HK-2 (cell line): Measurements from ENCODE around the gene TUB.

Experiments used
- DNase-seq: peaks from one replicate; pipeline ENCODE4 v3.0.0-alpha.2; 2018; ENCODE audit not compliant: unreplicated experiment

TUB gene

GRCh38 chr11:8108421-8108820 lies 27.4 kb downstream of the TUB start:
- DNase-seq = no peak

- no peak for DNase-seq
These were observed 28.7 kb downstream of the TUB start for GRCh38 chr11:8109675-8110074.

- no peak for DNase-seq
These were observed 29.4 kb downstream of the TUB start for GRCh38 chr11:8110396-8110795.

GRCh38 chr11:8111636-8112035 lies 30.6 kb downstream of the TUB start:
- no peak for DNase-seq

GRCh38 chr11:8122173-8122764 lies 41.3 kb downstream of the TUB start:
- DNase-seq = no peak

- no peak for DNase-seq
These were observed 45.8 kb downstream of the TUB start for GRCh38 chr11:8126649-8127289.

GRCh38 chr11:8127447-8127846 lies 46.4 kb downstream of the TUB start:
- DNase-seq = no peak

GRCh38 chr11:8138526-8138925 lies 57.5 kb downstream of the TUB start:
- DNase-seq = no peak

- no peak for DNase-seq
These were observed 68.7 kb downstream of the TUB start for GRCh38 chr11:8149726-8150125.
